HG03342 (cell line): ENCODE data around the gene IL1B.

Experiments
- ATAC-seq: cut with Tn5 transposase; IDR thresholded peaks from one replicate; pipeline ENCODE4 v1.9.1; 2021; ENCODE audit warnings: mild to moderate bottlenecking, moderate library complexity; ENCODE audit not compliant: unreplicated experiment

Gene IL1B

GRCh38 chr2:112836695-112837117 lies at the start of gene IL1B:
Gene IL1B (minus strand): TSS chr2:112836779. CDS start chr2:112836229, 550 bp downstream.
- no peak for ATAC-seq

GRCh38 chr2:112886291-112886690 lies 49.7 kb upstream of the IL1B start:
- no peak for ATAC-seq

GRCh38 chr2:112885506-112885902 lies 48.9 kb upstream of the IL1B start:
- no peak for ATAC-seq

GRCh38 chr2:112884869-112885505 lies 48.4 kb upstream of the IL1B start:
- peak; percentile 52 for ATAC-seq

GRCh38 chr2:112883669-112884068 lies 47.1 kb upstream of the IL1B start:
- ATAC-seq: no peak

- ATAC-seq: peak; percentile 69
Measured at GRCh38 chr2:112881217-112881985, 44.8 kb upstream of the IL1B start.

- ATAC-seq: no peak
Measured at GRCh38 chr2:112880696-112881095, 44.1 kb upstream of the IL1B start.

GRCh38 chr2:112880091-112880531 lies 43.5 kb upstream of the IL1B start:
- no peak for ATAC-seq

GRCh38 chr2:112879491-112880041 lies 43.0 kb upstream of the IL1B start:
- ATAC-seq: no peak

GRCh38 chr2:112877423-112877822 lies 40.8 kb upstream of the IL1B start:
- ATAC-seq: no peak

- no peak for ATAC-seq
Measured at GRCh38 chr2:112876971-112877361, 40.4 kb upstream of the IL1B start.

GRCh38 chr2:112876257-112876970 lies 39.8 kb upstream of the IL1B start:
- no peak for ATAC-seq

GRCh38 chr2:112870841-112871835 lies 34.6 kb upstream of the IL1B start:
- ATAC-seq: no peak

- ATAC-seq: no peak
Measured at GRCh38 chr2:112869258-112869842, 32.8 kb upstream of the IL1B start.

- no peak for ATAC-seq
Measured at GRCh38 chr2:112867701-112868631, 31.4 kb upstream of the IL1B start.

GRCh38 chr2:112866128-112866835 lies 29.7 kb upstream of the IL1B start:
- ATAC-seq: no peak

- no peak for ATAC-seq
Measured at GRCh38 chr2:112864072-112864471, 27.5 kb upstream of the IL1B start.
